Activated naive CD8-positive, alpha-beta T cell (primary cell): ENCODE measurements around the gene PHOX2A.
"Not testable (repeated sequence)": the region's sequence is repeated elsewhere in the genome, so short reads cannot be mapped to it uniquely, and the experiment has no call there.

Experiments used
- H3K27ac Mint-ChIP-seq: one replicate; pipeline ENCODE4 v1.8.0; 2021; ENCODE audit warnings: mixed read lengths
- H3K27me3 Mint-ChIP-seq: one replicate; pipeline ENCODE4 v1.8.0; 2021; ENCODE audit warnings: mixed read lengths
- H3K36me3 Mint-ChIP-seq: one replicate; pipeline ENCODE4 v1.8.0; 2021; ENCODE audit warnings: mixed read lengths
- H3K4me1 Mint-ChIP-seq: one replicate; pipeline ENCODE4 v1.8.0; 2021; ENCODE audit warnings: low read depth, mixed read lengths
- H3K4me3 Mint-ChIP-seq: one replicate; pipeline ENCODE4 v1.8.0; 2021; ENCODE audit warnings: mild to moderate bottlenecking, mixed read lengths
- H3K9me3 Mint-ChIP-seq: one replicate; pipeline ENCODE4 v1.8.0; 2021; ENCODE audit warnings: low read depth, mixed read lengths

The PHOX2A gene

GRCh38 chr11:72201445-72201844 is 42.5 kb downstream of the PHOX2A start:
- not testable (repeated sequence) for H3K36me3 Mint-ChIP-seq, H3K4me3 Mint-ChIP-seq, H3K9me3 Mint-ChIP-seq, H3K27me3 Mint-ChIP-seq, H3K27ac Mint-ChIP-seq, H3K4me1 Mint-ChIP-seq

GRCh38 chr11:72195518-72196270 is 48.3 kb downstream of the PHOX2A start:
- Mint-ChIP-seq H3K36me3 (no peaks in the 10 kb centered on the region), H3K27ac (no peak overlapping the region), H3K4me1 (no peaks in the 10 kb centered on the region), H3K27me3 (no peaks in the 10 kb centered on the region), H3K9me3 (no peaks in the 10 kb centered on the region), H3K4me3 (no peak overlapping the region)

- H3K36me3 Mint-ChIP-seq = no peaks in the 10 kb centered on the region
- H3K27ac Mint-ChIP-seq = no peak within 1 kb of the TSS
- no peaks in the 10 kb centered on the region for H3K9me3 Mint-ChIP-seq
- H3K4me3 Mint-ChIP-seq = no peak within 1 kb of the TSS
- no peaks in the 10 kb centered on the region for H3K27me3 Mint-ChIP-seq
- H3K4me1 Mint-ChIP-seq = no peaks in the 10 kb centered on the region
Measured at GRCh38 chr11:72191961-72192381, 52.0 kb downstream of the PHOX2A start, which contains the start of gene FOLR1. Gene FOLR1 (plus strand): TSS chr11:72192140. CDS start chr11:72192174, 34 bp downstream.

- no peak overlapping the region for H3K27ac Mint-ChIP-seq
- no peak overlapping the region for H3K4me3 Mint-ChIP-seq
- H3K4me1 Mint-ChIP-seq = no peaks in the 10 kb centered on the region
- H3K27me3 Mint-ChIP-seq = no peaks in the 10 kb centered on the region
- no peaks in the 10 kb centered on the region for H3K9me3 Mint-ChIP-seq
- H3K36me3 Mint-ChIP-seq = no peaks in the 10 kb centered on the region
Measured at GRCh38 chr11:72190631-72191071, 53.3 kb downstream of the PHOX2A start.

- Mint-ChIP-seq H3K27me3 (no peaks in the 10 kb centered on the region), H3K36me3 (no peaks in the 10 kb centered on the region), H3K27ac (no peak overlapping the region), H3K4me1 (no peaks in the 10 kb centered on the region), H3K4me3 (no peak overlapping the region), H3K9me3 (no peaks in the 10 kb centered on the region)
Measured at GRCh38 chr11:72189455-72190250, 54.3 kb downstream of the PHOX2A start.
